H1 (cell line): ENCODE data around the gene PLEKHG5. TPM values are rescaled to one million over a fixed set of nuclear protein-coding genes. Genes with fewer than 3 reads are reported as not detected.

Experiments
- CTCF ChIA-PET: fragments of 300-600 bp; sonication (Branson Sonifier 250); formaldehyde crosslinking; loops from one replicate; lab custom pipeline; 2021; ENCODE audit not compliant: partially characterized antibody; lab: Charles Lee
- POLR2A ChIA-PET: fragments of 300-600 bp; sonication (Branson Sonifier 250); formaldehyde crosslinking; loops from one replicate; lab custom pipeline; 2021; ENCODE audit warnings: inconsistent platforms; ENCODE audit not compliant: partially characterized antibody; lab: Charles Lee
- DNase-seq, 2 experiments: peaks; one replicate each; pipeline versions ENCODE4 v3.0.0 to v3.0.0-alpha.2; 2010 to 2022; ENCODE audit warnings: low spot score in 2 of 2, low read depth in 1 of 2, mixed read lengths in 1 of 2
- FAIRE-seq: peaks from 2 replicates; lab custom pipeline; 2011; peaks lifted over from hg19 to GRCh38; lab: Jason Lieb, UNC
- H2AFZ ChIP-seq: 2 replicates; pipeline ENCODE4 v1.8.1; 2012; ENCODE audit warnings: low read length, inconsistent platforms
- H2AK5ac ChIP-seq: 2 replicates; pipeline ENCODE4 v1.6.1; 2013; ENCODE audit warnings: low read depth, low read length
- H2BK120ac ChIP-seq: replicated peaks from 2 replicates; pipeline ENCODE3; 2013; ENCODE audit warnings: low read depth, low read length, inconsistent platforms
- H2BK12ac ChIP-seq: 2 replicates; pipeline ENCODE4 v1.6.1; 2013; ENCODE audit warnings: low read depth, low read length
- H2BK15ac ChIP-seq: 2 replicates; pipeline ENCODE4 v1.6.1; 2013; ENCODE audit warnings: low read length
- H2BK20ac ChIP-seq: 2 replicates; pipeline ENCODE4 v1.6.1; 2013; ENCODE audit warnings: low read length
- H2BK5ac ChIP-seq: 2 replicates; pipeline ENCODE4 v1.6.1; 2013; ENCODE audit warnings: low read depth, low read length
- H3K14ac ChIP-seq: 2 replicates; pipeline ENCODE4 v1.6.1; 2013; ENCODE audit warnings: inconsistent platforms; ENCODE audit not compliant: insufficient read length
- H3K18ac ChIP-seq: 2 replicates; pipeline ENCODE4 v1.6.1; 2013; ENCODE audit warnings: low read length; ENCODE audit errors: extremely low read depth
- H3K23ac ChIP-seq: 2 replicates; pipeline ENCODE4 v1.6.1; 2013; ENCODE audit warnings: inconsistent platforms; ENCODE audit not compliant: insufficient read length
- H3K23me2 ChIP-seq: 2 replicates; pipeline ENCODE4 v1.6.1; 2013; ENCODE audit warnings: low read depth, low read length
- H3K27ac ChIP-seq: 2 replicates; pipeline ENCODE4 v1.6.1; 2011; ENCODE audit warnings: low read depth, low read length, inconsistent platforms
- H3K27me3 ChIP-seq, 4 experiments: replicated peaks in 1 of 4; 1 replicate in 1 of 4; 2 replicates in 3 of 4; pipeline versions ENCODE4 v1.6.1 to v1.8.1; 2011 to 2013; ENCODE audit warnings: low read length in 3 of 4, mild to moderate bottlenecking in 3 of 4, inconsistent platforms in 2 of 4, mixed read lengths in 2 of 4, moderate library complexity in 1 of 4; ENCODE audit not compliant: control insufficient read depth in 3 of 4, insufficient read depth in 3 of 4; ENCODE audit errors: extremely low read depth in 1 of 4
- H3K36me3 ChIP-seq, 4 experiments: 2 replicates each; pipeline versions ENCODE4 v1.6.1 to v1.8.1; 2011 to 2013; ENCODE audit warnings: mild to moderate bottlenecking in 4 of 4, low read length in 3 of 4, moderate library complexity in 2 of 4, control low read depth in 1 of 4, inconsistent platforms in 1 of 4; ENCODE audit not compliant: insufficient read depth in 4 of 4, control insufficient read depth in 2 of 4
- H3K4ac ChIP-seq: replicated peaks from 2 replicates; pipeline ENCODE3; 2013; ENCODE audit warnings: low read length, low read depth, mixed read lengths, inconsistent platforms; ENCODE audit not compliant: insufficient read length
- H3K4me1 ChIP-seq, 4 experiments: replicated peaks in 1 of 4; 1 replicate in 1 of 4; 2 replicates in 3 of 4; pipeline versions ENCODE4 v1.6.1 to v1.8.1; 2011 to 2013; ENCODE audit warnings: low read length in 3 of 4, inconsistent platforms in 2 of 4, mixed read lengths in 1 of 4; ENCODE audit not compliant: insufficient read depth in 4 of 4, control insufficient read depth in 3 of 4
- H3K4me2 ChIP-seq, 2 experiments: 2 replicates each; pipeline versions ENCODE4 v1.6.1 to v1.8.1; 2011 to 2013; ENCODE audit warnings: low read depth in 2 of 2, low read length in 2 of 2, control low read depth in 1 of 2, inconsistent platforms in 1 of 2, mild to moderate bottlenecking in 1 of 2; ENCODE audit not compliant: insufficient read depth in 1 of 2
- H3K4me3 ChIP-seq, 4 experiments: fragments of 200-600, 300-600 bp in 1 of 4; sonication (generic), shearing (Covaris generic), sonication (Bioruptor Twin) in 1 of 4; 2 replicates each; pipeline versions ENCODE4 v1.5.1 to v1.8.1; 2011 to 2016; ENCODE audit warnings: low read length in 4 of 4, low read depth in 3 of 4, control low read depth in 2 of 4, inconsistent platforms in 2 of 4, mild to moderate bottlenecking in 2 of 4, mixed read lengths in 1 of 4, moderate library complexity in 1 of 4; ENCODE audit not compliant: insufficient read depth in 2 of 4; ENCODE audit errors: extremely low read depth in 1 of 4
- H3K56ac ChIP-seq: replicated peaks from 2 replicates; pipeline ENCODE3; 2013; ENCODE audit warnings: low read depth, mild to moderate bottlenecking, mixed read lengths, low read length, inconsistent platforms; ENCODE audit not compliant: insufficient read length
- H3K79me1 ChIP-seq: 2 replicates; pipeline ENCODE4 v1.6.1; 2013; ENCODE audit warnings: low read depth, low read length, control low read depth
- H3K79me2 ChIP-seq, 2 experiments: 2 replicates each; pipeline versions ENCODE4 v1.6.1 to v1.8.1; 2012 to 2013; ENCODE audit warnings: low read length in 2 of 2, mild to moderate bottlenecking in 2 of 2, inconsistent platforms in 1 of 2; ENCODE audit not compliant: insufficient read depth in 2 of 2, control insufficient read depth in 1 of 2
- H3K9ac ChIP-seq, 4 experiments: replicated peaks in 1 of 4; 1 replicate in 1 of 4; 2 replicates in 3 of 4; pipeline versions ENCODE4 v1.6.1 to v1.8.1; 2011 to 2013; ENCODE audit warnings: low read depth in 3 of 4, low read length in 3 of 4, control low read depth in 2 of 4, mild to moderate bottlenecking in 2 of 4, moderate library complexity in 2 of 4, inconsistent platforms in 1 of 4; ENCODE audit errors: extremely low read depth in 1 of 4
- H3K9me3 ChIP-seq, 2 experiments: 2 replicates each; pipeline versions ENCODE4 v1.6.1 to v1.8.1; 2012 to 2013; ENCODE audit warnings: mild to moderate bottlenecking in 2 of 2, moderate library complexity in 2 of 2, control low read depth in 1 of 2, inconsistent platforms in 1 of 2, low read depth in 1 of 2, low read length in 1 of 2, mixed read lengths in 1 of 2; ENCODE audit not compliant: insufficient read depth in 2 of 2
- H4K20me1 ChIP-seq, 2 experiments: replicated peaks in 1 of 2; 2 replicates each; pipeline versions ENCODE3 to v1.8.1; 2011 to 2013; ENCODE audit warnings: inconsistent platforms in 2 of 2, low read length in 2 of 2, mild to moderate bottlenecking in 1 of 2; ENCODE audit not compliant: insufficient read depth in 2 of 2, control insufficient read depth in 1 of 2
- H4K5ac ChIP-seq: 2 replicates; pipeline ENCODE4 v1.6.1; 2013; ENCODE audit warnings: low read length, low read depth, mixed read lengths, inconsistent platforms; ENCODE audit not compliant: insufficient read length
- H4K8ac ChIP-seq: 2 replicates; pipeline ENCODE4 v1.8.0; 2013; ENCODE audit warnings: mild to moderate bottlenecking, moderate library complexity, low read length, inconsistent platforms; ENCODE audit not compliant: insufficient read depth; ENCODE audit errors: extremely low read depth
- H4K91ac ChIP-seq: replicated peaks from 2 replicates; pipeline ENCODE3; 2013; ENCODE audit warnings: low read length, mixed read lengths, inconsistent platforms; ENCODE audit not compliant: insufficient read length
- WGBS, 2 experiments: shearing (Covaris generic) in 1 of 2; methylation state at CpG; one replicate each; pipeline versions ENCODE4 v1.1.6 to v1.1.7; 2013 to 2015; ENCODE audit warnings: low lambda C conversion rate in 2 of 2, mixed read lengths in 2 of 2, inconsistent platforms in 1 of 2, low coverage in 1 of 2, missing lambda C conversion rate in 1 of 2; ENCODE audit not compliant: insufficient replicate concordance in 2 of 2, insufficient coverage in 1 of 2, insufficient read length in 1 of 2; ENCODE audit errors: extremely low coverage in 1 of 2, missing lambda C conversion rate in 1 of 2; 5-methylcytosine and 5-hydroxymethylcytosine counted together
- polyA plus RNA-seq, 7 experiments: library from polyadenylated mRNA; depleted of rRNA in 3 of 7; stranded (reverse) in 5 of 7; unstranded in 2 of 7; fragments of >200 nt in 5 of 7; fragments of 200-250 nt in 2 of 7; gene quantifications; 1 replicate in 5 of 7; 2 replicates in 1 of 7; 4 replicates in 1 of 7; pipeline versions ENCODE4 v1.2.1 to v1.2.3, GENCODE V29; 2011 to 2013; ENCODE audit warnings: missing spikeins in 2 of 7, mixed read lengths in 2 of 7
- total RNA-seq: library from RNA; stranded (reverse); fragmentation: NEBNext Ultra II Directional; extraction: Animal tissue kit (Norgen Biotek cat#: 25700); gene quantifications from 2 replicates; pipeline ENCODE4 v1.2.1, GENCODE V29; 2021

PLEKHG5 gene
- total and polyA plus RNA-seq, 2 of the 8 experiments (the other 6 are each of a cell fraction or from before 2014, with no cell fraction given), result 10.4 to 13.8 TPM

- H3K79me2 ChIP-seq, result no peaks in the 10 kb centered on the region
- peaks cover 5 to 9% of the 10 kb centered on the region in 2 experiments for H4K20me1 ChIP-seq
- no peaks in the 10 kb centered on the region; the same call in 1 of the 2 replicates for H3K23me2 ChIP-seq
- WGBS, 2 experiments, result 16% methylated on average over 14 of the region's 43 CpGs; no CpG with 5 or more reads in 1 of the 2 experiments
- H4K5ac ChIP-seq, result no peak within 1 kb of the TSS
- peaks cover 0 to 7% (median 4%) of the 10 kb centered on the region in 4 experiments; a peak in 3 of 7 replicates for H3K27me3 ChIP-seq
- H3K56ac ChIP-seq, result no peak within 1 kb of the TSS
- CTCF ChIA-PET, result interaction anchor here (0.9 to 4.2 kb wide), 7 partner anchors 11 to 43 kb away, joined by 4 to 31 read pairs (median 8); no protein-coding TSS in a partner anchor
- peaks cover 5 to 25% (median 13%) of the 10 kb centered on the region in 4 experiments; a peak in 5 of 8 replicates for H3K36me3 ChIP-seq
- no peak within 1 kb of the TSS for H2BK20ac ChIP-seq
- H3K4me3 ChIP-seq, result peak within 1 kb of the TSS; percentile 2 to 56 (median 12); a peak in 6 of 8 replicates
- H3K9ac ChIP-seq, result no peak within 1 kb of the TSS
- no peaks in the 10 kb centered on the region for H3K79me1 ChIP-seq
- no peaks in the 10 kb centered on the region for H3K9me3 ChIP-seq
- DNase-seq (peak in 1 of 2 experiments; percentile 83), FAIRE-seq (no peak)
- POLR2A ChIA-PET, result interaction anchor here (0.8 to 13.7 kb wide), 6 partner anchors 12 to 259 kb away, joined by 3 to 123 read pairs (median 3); no protein-coding TSS in a partner anchor
- H2BK5ac ChIP-seq, result no peak within 1 kb of the TSS
- H2AK5ac ChIP-seq, result no peak within 1 kb of the TSS
- peak within 1 kb of the TSS; percentile 5; the same call in 1 of the 2 replicates for H3K18ac ChIP-seq
- peak within 1 kb of the TSS; percentile 88 for H4K91ac ChIP-seq
- no peak within 1 kb of the TSS; the same call in 1 of the 2 replicates for H2AFZ ChIP-seq
- H3K4me1 ChIP-seq, result peaks cover 0 to 8% (median 5%) of the 10 kb centered on the region in 4 experiments; a peak in 4 of 7 replicates
- no peak within 1 kb of the TSS for H2BK12ac ChIP-seq
- H3K27ac ChIP-seq, result no peak within 1 kb of the TSS
- no peak within 1 kb of the TSS for H3K4ac ChIP-seq
- H3K14ac ChIP-seq, result no peak within 1 kb of the TSS
- H3K4me2 ChIP-seq, result peak within 1 kb of the TSS; percentile 49 to 63
- H4K8ac ChIP-seq, result peak within 1 kb of the TSS; percentile 28; the same call in 1 of the 2 replicates
- no peak within 1 kb of the TSS for H2BK120ac ChIP-seq
- H3K23ac ChIP-seq, result no peak within 1 kb of the TSS
- 0 out of 2 replicates have a peak within 1 kb of the TSS, but pooled peaks have one; percentile 61 for H2BK15ac ChIP-seq
Measured at GRCh38 chr1:6466023-6466422, 25.4 kb downstream of the PLEKHG5 start, which contains the start of gene TNFRSF25. TNFRSF25 (minus strand) TSS chr1:6466173; CDS start chr1:6466107, 66 bp downstream.
